Motor neuron (in vitro differentiated cells): ENCODE results near the gene OLR1. TPM values are rescaled to one million over a fixed set of nuclear protein-coding genes. Genes with fewer than 3 reads are reported as not detected.

Experiments
- ATAC-seq, 8 experiments: fragments of 200-7000 bp; cut with Tn5 transposase; replicated peaks in 6 of 8; 2 replicates each; pipeline ENCODE4 v1.8.0; 2021; ENCODE audit warnings: mild to moderate bottlenecking in 8 of 8, moderate library complexity in 8 of 8
- H3K27ac ChIP-seq, 2 donors: fragments of 250-450 bp; sonication (Bioruptor Pico); 2 replicates each; pipeline ENCODE4 v1.9.0; 2021; ENCODE audit warnings: antibody characterized with exemption in 2 of 2, mild to moderate bottlenecking in 2 of 2, moderate library complexity in 1 of 2
- H3K4me1 ChIP-seq, 2 donors: fragments of 250-450 bp; sonication (Bioruptor Pico); replicated peaks in 1 of 2; 2 replicates each; pipeline ENCODE4 v1.6.1; 2021; ENCODE audit warnings: antibody characterized with exemption in 2 of 2, mild to moderate bottlenecking in 2 of 2, moderate library complexity in 1 of 2
- H3K4me3 ChIP-seq, 5 donors: fragments of 250-450 bp; sonication (Bioruptor Pico); 2 replicates each; pipeline ENCODE4 v1.9.0; 2021; ENCODE audit warnings: antibody characterized with exemption in 5 of 5, mild to moderate bottlenecking in 5 of 5, moderate library complexity in 4 of 5
- WGBS, 10 experiments: fragments of 450-650 bp; shearing (Covaris generic); methylation state at CpG; one replicate each; pipeline ENCODE4 v1.0.0; 2022; 5-methylcytosine and 5-hydroxymethylcytosine counted together
- in situ Hi-C, 9 experiments: fragments of 400-800 bp; cut with MboI; loops; one replicate each; pipeline ENCODE4 v1.15.0; 2021; ENCODE audit warnings: low sequenced_read_pairs in 9 of 9, low pct_unique_long_range_greater_than_20kb in 2 of 9; ENCODE audit not compliant: unreplicated experiment in 9 of 9
- total RNA-seq, 8 experiments: library from RNA; unstranded; fragments of 300-600 nt; gene quantifications; 2 replicates each; pipeline versions ENCODE4 v1.2.3 to v1.2.4, GENCODE V29; 2022

Gene OLR1
- total RNA-seq, 8 experiments from 2014 or later = 0.47 to 1.4 TPM; not detected in 6

DNA sequence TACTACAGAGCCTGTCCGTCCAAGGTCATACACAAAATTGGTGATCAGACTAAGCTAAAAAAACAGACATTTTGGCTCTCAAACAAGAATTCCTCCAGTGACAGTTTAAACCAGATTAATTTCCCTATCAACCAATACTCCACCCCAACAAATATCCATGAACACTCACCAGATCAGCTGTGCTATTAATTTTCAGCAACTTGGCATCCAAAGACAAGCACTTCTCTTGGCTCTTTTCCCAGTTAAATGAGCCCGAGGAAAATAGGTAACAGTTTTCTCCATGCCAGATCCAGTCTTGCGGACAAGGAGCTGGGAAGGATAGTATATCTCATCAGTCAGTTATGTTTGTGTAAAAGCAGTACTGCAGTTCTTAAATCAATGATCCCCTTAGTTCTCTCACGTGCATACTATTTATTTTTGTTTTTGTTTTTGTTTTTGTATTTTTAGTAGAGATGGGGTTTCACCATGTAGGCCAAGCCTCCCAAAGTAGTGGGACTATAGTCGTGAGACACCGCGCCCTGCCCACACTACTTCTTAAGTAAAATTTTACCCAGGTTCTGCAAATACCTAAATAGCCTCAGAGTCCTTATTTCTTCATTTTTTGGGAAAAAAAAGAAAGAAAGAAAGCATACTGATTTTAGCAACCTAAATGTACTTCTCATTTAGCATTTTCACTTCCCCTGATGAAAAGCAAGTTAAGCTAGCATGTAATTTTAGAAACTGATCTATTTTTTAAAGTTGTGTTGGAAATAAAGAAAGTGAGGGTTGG is 11.1 kb downstream of the OLR1 start:
- Histone ChIP-seq H3K4me3 (no peak overlapping the region), H3K27ac (no peak overlapping the region), H3K4me1 (no peaks in the 10 kb centered on the region)
- ATAC-seq = no peak
- in situ Hi-C loops = no loop called here
- 36 to 94% (median 84%) methylated on average over 2 to 7 of the region's 7 CpGs for WGBS, 10 experiments

- WGBS, 10 experiments = 53 to 100% (median 86%) methylated on average over 1 to 3 of the region's 3 CpGs; no CpG with 5 or more reads in 1 of the 10 experiments
- no peaks in the 10 kb centered on the region for H3K4me1 ChIP-seq
- no peak overlapping the region for H3K4me3 ChIP-seq
- no peak overlapping the region for H3K27ac ChIP-seq
- in situ Hi-C loops = no loop called here
- ATAC-seq = no peak
Measured at GRCh38 chr12:10159280-10159679, 12.7 kb downstream of the OLR1 start.

- no peak overlapping the region for H3K4me3 ChIP-seq
- H3K4me1 ChIP-seq = no peaks in the 10 kb centered on the region
- in situ Hi-C loops = no loop called here
- no peak overlapping the region for H3K27ac ChIP-seq
- 14 to 100% (median 67%) methylated on average over 1 to 2 of the region's 2 CpGs; no CpG with 5 or more reads in 1 of the 10 experiments for WGBS, 10 experiments
- ATAC-seq = no peak
Measured at GRCh38 chr12:10158406-10158805, 13.5 kb downstream of the OLR1 start.

DNA sequence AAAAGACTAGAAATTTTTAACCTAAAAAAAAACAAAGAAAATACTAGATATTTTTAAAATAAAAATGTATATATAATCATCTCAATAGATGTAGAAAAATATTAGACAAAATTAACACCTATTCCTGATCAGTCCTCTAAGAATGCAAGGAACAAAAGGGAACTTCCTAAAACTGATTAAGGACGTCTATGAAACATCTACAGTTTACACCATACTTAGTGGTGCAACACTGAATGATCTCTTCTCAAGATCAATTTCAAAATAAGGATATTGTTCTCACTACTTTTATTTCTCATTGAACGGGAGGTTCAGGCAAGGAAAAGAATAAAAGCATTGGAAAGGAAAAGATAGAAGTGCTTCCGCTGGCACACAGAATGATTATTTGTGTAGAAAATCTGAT is 16.0 kb downstream of the OLR1 start:
- no peak for ATAC-seq
- Histone ChIP-seq H3K4me3 (no peak overlapping the region), H3K4me1 (no peaks in the 10 kb centered on the region), H3K27ac (no peak overlapping the region)
- in situ Hi-C loops = no loop called here
- 40 to 93% (median 84%) methylated on average over 2 to 3 of the region's 3 CpGs; no CpG with 5 or more reads in 1 of the 10 experiments for WGBS, 10 experiments

DNA sequence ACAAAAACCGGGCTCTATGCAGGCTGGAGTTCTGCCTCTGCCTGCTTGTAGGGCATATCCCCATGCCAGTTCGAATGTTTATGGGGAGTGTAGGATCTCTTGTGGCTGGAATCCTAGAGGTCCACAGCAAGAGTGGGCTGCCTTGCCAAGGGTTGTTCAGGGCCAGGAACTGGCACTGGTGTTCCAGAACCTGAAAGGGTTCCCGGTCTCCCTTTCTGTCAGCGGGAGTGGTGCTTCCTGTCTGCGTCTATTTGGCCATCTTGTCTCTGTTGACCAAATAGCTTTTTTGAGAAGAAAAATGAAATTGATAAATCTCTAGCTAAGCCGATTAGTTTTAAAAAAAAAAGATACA is 17.8 kb downstream of the OLR1 start:
- peak overlapping the region in 2 of 5 donors; percentile 32 to 45 for H3K4me3 ChIP-seq
- WGBS, 10 experiments = 70 to 100% (median 90%) methylated on average over 1 to 5 of the region's 6 CpGs; no CpG with 5 or more reads in 3 of the 10 experiments
- H3K4me1 ChIP-seq = no peaks in the 10 kb centered on the region
- in situ Hi-C loops = no loop called here
- no peak overlapping the region for H3K27ac ChIP-seq
- no peak for ATAC-seq

GRCh38 chr12:10153271-10154144 is 18.4 kb downstream of the OLR1 start:
- in situ Hi-C loops = no loop called here
- Histone ChIP-seq H3K27ac (peak overlapping the region in 1 of 2 donors; percentile 9), H3K4me3 (peak overlapping the region; percentile 32 to 56 (median 41)), H3K4me1 (no peaks in the 10 kb centered on the region)
- ATAC-seq = peak; percentile 91 to 97 (median 95)
- 0 to 41% (median 10%) methylated on average over 2 to 30 of the region's 46 CpGs; no CpG with 5 or more reads in 3 of the 10 experiments for WGBS, 10 experiments

- 0 to 100% (median 54%) methylated on average over 1 to 2 of the region's 2 CpGs for WGBS, 10 experiments
- no peak overlapping the region for H3K27ac ChIP-seq
- in situ Hi-C loops = no loop called here
- no peak for ATAC-seq
- H3K4me1 ChIP-seq = no peaks in the 10 kb centered on the region
- no peak overlapping the region for H3K4me3 ChIP-seq
Measured at GRCh38 chr12:10151621-10152020, 20.3 kb downstream of the OLR1 start.

- no peak overlapping the region for H3K4me3 ChIP-seq
- no peaks in the 10 kb centered on the region for H3K4me1 ChIP-seq
- no peak overlapping the region for H3K27ac ChIP-seq
- in situ Hi-C loops = loop anchor here in 6 of 9 experiments (25.0 kb wide), 5 partner anchors 111 to 811 kb away; partner anchors contain the start of genes CLECL1 (in 3 of the 6), CLEC2A (in 2 of the 6) and CLEC9A (in 2 of the 6)
- 17 to 94% (median 83%) methylated on average over 1 to 5 of the region's 5 CpGs for WGBS, 10 experiments
- ATAC-seq = peak in 1 of 8 experiments; percentile 16
Measured at GRCh38 chr12:10147714-10148403, 24.1 kb downstream of the OLR1 start.

- WGBS, 10 experiments = 0 to 54% (median 0%) methylated on average over 1 of the region's 1 CpG; no CpG with 5 or more reads in 3 of the 10 experiments
- H3K4me3 ChIP-seq = no peak overlapping the region
- in situ Hi-C loops = loop anchor here in 6 of 9 experiments (25.0 kb wide), 5 partner anchors 106 to 806 kb away; partner anchors contain the start of genes CLECL1 (in 3 of the 6), CLEC2A (in 2 of the 6) and CLEC9A (in 2 of the 6)
Measured at GRCh38 chr12:10142976-10143589, 28.8 kb downstream of the OLR1 start.

GRCh38 chr12:10140001-10140400 is 31.9 kb downstream of the OLR1 start:
- H3K4me1 ChIP-seq = no peaks in the 10 kb centered on the region
- H3K27ac ChIP-seq = no peak overlapping the region
- no peak overlapping the region for H3K4me3 ChIP-seq
- in situ Hi-C loops = loop anchor here in 6 of 9 experiments (25.0 kb wide), 5 partner anchors 103 to 803 kb away; partner anchors contain the start of genes CLECL1 (in 3 of the 6), CLEC2A (in 2 of the 6) and CLEC9A (in 2 of the 6)
- ATAC-seq = peak in 3 of 8 experiments; percentile 43 to 68 (median 45)
- WGBS, 10 experiments = 0 to 50% (median 33%) methylated on average over 1 to 2 of the region's 2 CpGs; no CpG with 5 or more reads in 1 of the 10 experiments

More at GRCh38 chr12:10142976-10143589, 28.8 kb downstream of the OLR1 start:
- Histone ChIP-seq H3K4me1 (no peaks in the 10 kb centered on the region), H3K27ac (no peak overlapping the region)
- peak in 3 of 8 experiments; percentile 54 to 79 (median 70) for ATAC-seq

DNA sequence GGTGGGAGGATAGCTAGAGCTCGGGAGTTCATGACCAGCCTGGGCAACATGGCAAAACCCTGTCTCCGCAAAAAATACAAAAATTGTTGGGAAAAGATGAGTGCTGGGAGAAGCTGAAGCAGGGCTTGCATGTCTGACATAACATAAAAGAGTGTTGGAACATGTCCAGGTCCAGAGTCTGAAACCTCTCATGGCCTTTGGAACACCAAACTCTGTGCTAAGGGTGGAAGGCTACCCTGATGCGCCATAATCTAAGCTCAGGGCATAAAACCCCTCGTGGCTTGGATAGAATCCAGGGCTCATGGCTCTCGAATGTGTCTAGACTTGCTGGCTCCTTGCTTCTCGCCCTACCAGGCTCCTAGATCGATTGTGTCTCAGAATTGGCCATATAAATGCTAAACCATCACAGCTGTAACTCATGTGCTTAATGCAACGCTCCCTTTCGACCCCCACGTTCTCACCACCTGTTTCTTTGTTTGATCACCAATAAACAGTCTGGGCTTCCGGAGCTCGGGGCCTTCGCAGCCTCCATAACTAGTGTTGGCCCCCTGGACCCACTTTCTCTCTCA is 35.2 kb downstream of the OLR1 start:
- Histone ChIP-seq H3K4me1 (peaks cover 0 to 5% of the 10 kb centered on the region in 2 donors), H3K4me3 (no peak overlapping the region), H3K27ac (no peak overlapping the region)
- WGBS, 10 experiments = 41 to 100% (median 81%) methylated on average over 1 to 11 of the region's 13 CpGs
- no peak for ATAC-seq
- in situ Hi-C loops = loop anchor here in 6 of 9 experiments (25.0 kb wide), 5 partner anchors 99 to 799 kb away; partner anchors contain the start of genes CLECL1 (in 3 of the 6), CLEC2A (in 2 of the 6) and CLEC9A (in 2 of the 6)
